SU-DHL-6 (cell line): ENCODE measurements around the gene BTBD2.

Experiments used
- EZH2phosphoT487 ChIP-seq: fragments of 200-600 bp; sonication (generic), shearing (Covaris generic); conservative IDR thresholded peaks from 2 replicates; pipeline ENCODE4 v1.6.1; 2018; ENCODE audit warnings: mild to moderate bottlenecking, antibody characterized with exemption, low read length, moderate library complexity, mixed read lengths
- TF ChIP-seq, protein P1 (sequence below): fragments of 200-600 bp; sonication (generic); IDR thresholded peaks from one replicate; pipeline ENCODE4 v1.5.1; 2017; ENCODE audit warnings: antibody characterized with exemption, mild to moderate bottlenecking, low read length, moderate library complexity; ENCODE audit not compliant: insufficient read depth, poor library complexity, severe bottlenecking

GRCh38 chr19:1987197-1988187 is 28.0 kb downstream of the BTBD2 start:
- TF ChIP-seq, protein P1, sequence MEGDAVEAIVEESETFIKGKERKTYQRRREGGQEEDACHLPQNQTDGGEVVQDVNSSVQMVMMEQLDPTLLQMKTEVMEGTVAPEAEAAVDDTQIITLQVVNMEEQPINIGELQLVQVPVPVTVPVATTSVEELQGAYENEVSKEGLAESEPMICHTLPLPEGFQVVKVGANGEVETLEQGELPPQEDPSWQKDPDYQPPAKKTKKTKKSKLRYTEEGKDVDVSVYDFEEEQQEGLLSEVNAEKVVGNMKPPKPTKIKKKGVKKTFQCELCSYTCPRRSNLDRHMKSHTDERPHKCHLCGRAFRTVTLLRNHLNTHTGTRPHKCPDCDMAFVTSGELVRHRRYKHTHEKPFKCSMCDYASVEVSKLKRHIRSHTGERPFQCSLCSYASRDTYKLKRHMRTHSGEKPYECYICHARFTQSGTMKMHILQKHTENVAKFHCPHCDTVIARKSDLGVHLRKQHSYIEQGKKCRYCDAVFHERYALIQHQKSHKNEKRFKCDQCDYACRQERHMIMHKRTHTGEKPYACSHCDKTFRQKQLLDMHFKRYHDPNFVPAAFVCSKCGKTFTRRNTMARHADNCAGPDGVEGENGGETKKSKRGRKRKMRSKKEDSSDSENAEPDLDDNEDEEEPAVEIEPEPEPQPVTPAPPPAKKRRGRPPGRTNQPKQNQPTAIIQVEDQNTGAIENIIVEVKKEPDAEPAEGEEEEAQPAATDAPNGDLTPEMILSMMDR: no peak
- TF ChIP-seq EZH2phosphoT487: no peak
